HG03039 (cell line): Measurements from ENCODE around the gene ANAPC2.

ENCODE experiments used
- ATAC-seq: cut with Tn5 transposase; IDR thresholded peaks from one replicate; pipeline ENCODE4 v1.9.1; 2021; ENCODE audit warnings: mild to moderate bottlenecking, moderate library complexity; ENCODE audit not compliant: unreplicated experiment

ANAPC2 gene

DNA sequence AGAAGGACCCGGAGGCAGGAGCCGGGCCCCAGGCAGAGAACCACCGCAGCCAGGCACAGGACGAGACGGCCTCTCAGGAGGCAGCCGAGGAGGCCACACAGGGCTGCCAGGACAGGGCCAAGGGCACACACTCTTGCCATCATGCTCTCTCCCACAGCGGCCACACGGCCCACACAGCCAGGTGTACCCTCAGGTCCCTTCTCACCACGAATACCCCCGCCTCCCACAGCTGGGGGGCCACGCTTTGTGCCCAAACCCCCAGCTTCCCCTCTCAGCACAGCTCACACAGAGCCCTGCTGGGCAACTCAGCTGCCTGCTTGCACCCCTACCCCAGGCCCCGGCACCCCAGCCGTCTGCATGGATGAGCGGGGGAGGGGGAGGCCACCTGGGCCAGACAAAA is 5.4 kb upstream of the ANAPC2 start:
- no peak for ATAC-seq

DNA sequence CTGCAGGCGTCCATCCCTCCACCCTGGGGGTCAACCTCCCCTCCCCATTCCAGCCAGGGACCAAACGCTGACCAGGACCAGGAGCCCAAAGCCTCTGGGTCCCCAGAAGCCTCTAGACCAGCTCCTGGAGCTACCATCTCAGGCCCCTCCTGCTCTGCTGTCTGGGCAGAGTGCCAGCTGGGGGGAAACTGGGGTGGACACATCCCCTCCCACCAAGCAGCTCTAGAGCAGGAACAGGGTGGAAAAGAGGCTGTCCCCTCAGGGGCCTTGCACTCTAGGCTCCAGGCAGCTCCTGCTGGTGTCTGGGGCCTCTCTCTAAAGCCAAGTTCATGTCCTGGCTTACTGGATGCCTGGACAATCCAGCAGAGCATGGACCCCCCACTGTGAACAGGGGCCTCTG is 4.5 kb upstream of the ANAPC2 start:
- ATAC-seq = no peak

DNA sequence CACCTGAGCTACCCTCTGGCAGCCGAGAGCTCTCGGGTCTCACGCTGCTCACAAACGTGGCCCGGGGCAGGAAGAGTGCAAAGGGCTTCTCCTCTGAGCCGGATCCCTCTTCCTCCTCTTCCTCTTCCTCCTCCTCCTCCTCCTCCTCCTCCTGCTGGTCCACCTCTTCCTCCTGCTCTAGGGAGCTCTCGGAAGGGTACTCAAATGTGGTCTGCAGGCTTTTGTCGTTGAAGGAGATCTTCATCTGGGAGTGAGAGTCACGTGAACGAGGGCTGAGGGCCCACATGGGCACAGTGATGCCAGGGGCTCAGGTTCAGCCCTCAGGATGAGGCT is 4.1 kb upstream of the ANAPC2 start:
- ATAC-seq = no peak

DNA sequence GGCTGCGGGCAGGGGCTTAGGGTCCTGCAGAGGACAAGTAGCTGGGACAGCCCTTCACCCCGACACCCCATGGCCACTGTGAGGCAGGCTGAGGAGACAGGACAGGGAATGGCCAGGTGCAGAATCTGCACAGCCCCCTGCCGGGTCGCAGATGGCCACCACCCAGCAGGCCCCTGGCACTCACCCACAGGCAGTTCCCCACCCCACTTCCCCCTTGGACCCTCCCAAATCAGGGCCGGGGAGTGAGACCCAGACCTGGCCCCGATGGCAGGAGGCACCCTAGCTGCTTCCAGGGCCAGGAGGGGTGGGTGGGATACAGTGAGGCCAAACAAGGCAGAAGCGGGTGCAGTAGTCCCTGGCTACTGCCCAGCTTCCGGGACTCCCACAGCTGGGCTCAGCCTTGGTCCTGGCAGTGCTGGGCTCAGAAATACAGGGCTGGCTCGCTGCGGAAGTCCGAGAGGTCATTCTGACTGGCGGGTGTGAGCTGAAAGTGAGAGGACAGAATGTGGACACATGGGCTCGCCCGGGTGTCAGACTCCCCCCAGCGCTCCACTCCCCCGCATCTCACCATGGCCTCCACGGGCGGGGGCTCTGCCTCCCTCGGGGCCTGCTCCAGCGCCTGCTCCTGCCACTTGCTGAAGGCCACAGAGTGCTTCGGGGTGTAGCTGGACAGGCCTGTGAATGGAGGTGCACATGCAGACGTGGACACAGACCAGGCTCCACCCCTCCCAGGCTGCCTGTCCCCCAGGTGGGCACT is 3.5 kb upstream of the ANAPC2 start:
- ATAC-seq = no peak

DNA sequence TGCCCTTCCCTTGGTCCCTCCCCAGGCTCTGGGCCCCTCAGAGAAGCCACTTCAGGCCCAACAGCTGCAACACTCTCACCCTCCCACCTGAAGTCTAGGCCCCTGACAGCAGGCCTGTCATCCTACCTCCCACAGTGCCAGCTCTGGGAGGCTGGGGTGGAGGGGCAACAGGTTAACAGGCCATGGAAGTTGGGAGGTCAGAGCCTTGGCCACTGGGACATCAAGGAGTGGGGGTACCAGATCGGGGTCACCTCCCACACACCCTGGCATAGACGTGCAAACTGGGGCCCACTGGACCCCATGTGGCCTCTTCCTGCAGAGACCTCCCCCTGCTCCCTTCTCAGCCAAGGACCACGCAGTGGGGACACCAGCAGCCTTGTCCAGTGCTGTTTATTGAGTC is 2.9 kb upstream of the ANAPC2 start:
- no peak for ATAC-seq

DNA sequence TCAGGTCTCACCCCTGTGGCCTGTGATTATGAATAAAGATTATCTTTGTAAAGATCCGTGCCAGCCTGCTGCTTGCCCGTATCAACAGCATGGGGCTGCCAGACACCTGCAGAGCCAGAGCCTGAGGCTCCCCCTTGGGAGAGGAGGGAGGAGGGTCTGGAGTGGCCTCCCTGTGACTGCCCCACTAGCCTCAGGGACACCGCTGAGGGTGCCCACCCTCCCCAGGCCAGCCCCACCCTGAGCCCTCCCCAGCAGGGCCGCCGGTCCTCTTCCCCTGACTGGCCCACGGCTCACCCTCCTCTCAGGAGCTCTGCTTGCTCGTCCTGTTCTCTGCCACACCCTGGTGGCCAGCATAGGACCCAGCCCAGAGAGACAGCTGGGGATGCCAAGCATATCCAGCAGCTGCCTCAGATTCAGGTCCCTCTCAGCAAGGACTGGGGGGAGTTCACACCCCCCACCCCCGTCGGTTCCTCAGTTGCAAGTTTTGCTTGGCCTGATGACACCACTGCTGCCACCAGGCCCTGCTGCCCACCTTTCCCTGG is 2.0 kb upstream of the ANAPC2 start:
- ATAC-seq = no peak

DNA sequence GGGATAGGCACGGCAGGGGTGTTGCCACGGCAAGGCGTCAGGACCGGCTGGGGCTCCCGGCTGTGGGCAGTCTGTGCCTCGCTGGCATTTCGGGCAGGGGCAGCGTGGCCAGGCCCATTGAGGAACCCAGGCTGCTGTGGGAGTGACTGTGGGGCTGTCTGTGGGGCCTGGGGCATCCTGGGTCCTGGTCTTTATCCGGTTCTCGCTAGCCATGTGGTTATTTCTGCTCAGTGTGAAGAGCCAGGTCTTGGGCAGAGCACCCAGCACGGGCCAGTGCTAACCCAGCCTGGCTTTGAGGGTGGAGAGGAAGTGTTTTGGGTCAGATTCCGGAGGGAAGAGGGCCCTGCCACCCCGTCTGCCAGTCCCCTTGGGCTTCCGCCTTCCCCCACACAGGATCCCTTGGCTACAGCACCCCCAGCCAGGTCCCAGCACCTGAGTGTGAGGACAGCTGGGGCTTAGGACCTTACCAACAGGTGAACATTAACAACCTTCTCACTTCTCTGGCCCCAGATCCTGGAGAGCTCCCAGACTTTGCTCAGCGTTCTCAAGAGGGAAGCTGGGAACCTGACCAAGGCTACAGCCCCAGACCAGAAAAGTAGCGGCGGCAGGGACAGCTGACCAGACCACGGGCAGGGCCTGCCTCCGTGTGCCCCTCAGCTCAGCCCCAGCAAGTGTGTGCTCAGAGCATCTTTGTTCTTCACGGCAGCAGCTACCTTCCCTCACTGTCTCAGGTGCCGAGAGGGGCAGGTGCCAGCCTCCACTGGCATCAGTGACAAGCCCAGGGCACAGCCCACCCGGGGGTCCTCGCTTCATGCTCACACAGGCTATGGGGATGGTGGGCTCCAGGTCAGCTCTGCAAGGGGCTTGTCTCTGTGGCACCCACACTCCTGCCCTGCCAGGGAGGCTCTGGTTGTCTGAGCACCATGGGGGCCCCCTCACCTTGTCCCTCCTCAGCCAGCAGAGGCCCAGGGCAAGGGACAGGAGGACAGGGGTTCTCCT is 1.2 kb upstream of the ANAPC2 start:
- peak; percentile 2 for ATAC-seq

DNA sequence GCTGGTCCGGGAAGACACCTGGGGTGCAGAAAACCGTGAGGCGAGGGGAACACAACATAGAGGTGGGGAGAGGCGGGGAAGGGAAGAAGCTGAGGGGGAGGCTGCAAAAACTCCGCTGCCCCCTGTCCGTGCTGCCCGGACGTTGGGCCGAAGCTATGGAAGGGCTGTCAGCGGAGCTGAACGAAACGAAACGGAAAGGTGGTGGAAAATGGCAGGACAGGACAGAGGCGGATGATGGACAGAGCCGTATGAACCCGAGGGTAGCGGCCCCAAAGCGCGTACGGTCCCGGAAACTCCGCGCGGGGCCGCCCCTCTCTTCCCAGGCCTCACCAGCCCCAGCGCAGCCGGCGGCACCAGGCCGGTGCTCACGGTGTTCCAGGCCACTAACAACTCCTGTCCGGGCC is 272 bp downstream of the ANAPC2 start:
- no peak for ATAC-seq

DNA sequence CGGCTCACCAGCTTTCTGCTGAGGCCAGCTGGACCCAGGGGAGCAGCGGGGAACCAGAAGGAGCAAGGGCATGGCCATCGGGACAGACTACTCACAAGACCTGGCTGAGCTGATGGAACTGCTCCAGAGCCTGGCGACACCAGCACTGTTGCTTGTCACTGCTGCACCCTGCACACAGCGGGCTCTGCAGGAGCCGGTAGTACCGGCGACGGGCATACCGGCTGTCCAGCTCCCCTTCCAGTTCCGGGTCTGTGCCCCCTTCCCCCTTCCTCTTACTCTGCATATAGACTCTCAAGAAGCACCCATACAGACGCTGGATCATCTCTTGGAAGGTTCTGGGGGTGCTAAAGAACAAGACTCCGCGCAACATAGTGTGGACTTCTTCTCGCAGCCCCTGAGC is 974 bp downstream of the ANAPC2 start:
- ATAC-seq = no peak

DNA sequence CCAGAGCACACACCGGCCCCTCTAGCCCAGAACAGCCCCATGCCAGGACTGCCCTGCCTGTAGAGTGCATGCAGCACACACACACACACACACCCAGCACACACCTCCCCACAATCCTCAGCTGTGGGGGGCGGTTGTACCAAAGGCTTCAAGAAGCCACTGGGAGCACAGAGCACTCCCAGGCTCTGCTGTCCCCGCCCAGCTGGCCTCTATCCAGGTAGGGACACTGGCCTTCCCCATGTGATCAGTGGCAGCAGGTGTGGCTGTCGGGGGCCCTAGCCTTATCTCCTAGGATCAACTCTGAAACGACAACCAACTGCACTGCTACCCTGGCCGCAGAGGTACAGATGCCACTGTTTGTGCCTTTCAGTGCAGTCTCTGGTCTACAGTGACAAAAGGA is 2.0 kb downstream of the ANAPC2 start:
- no peak for ATAC-seq

DNA sequence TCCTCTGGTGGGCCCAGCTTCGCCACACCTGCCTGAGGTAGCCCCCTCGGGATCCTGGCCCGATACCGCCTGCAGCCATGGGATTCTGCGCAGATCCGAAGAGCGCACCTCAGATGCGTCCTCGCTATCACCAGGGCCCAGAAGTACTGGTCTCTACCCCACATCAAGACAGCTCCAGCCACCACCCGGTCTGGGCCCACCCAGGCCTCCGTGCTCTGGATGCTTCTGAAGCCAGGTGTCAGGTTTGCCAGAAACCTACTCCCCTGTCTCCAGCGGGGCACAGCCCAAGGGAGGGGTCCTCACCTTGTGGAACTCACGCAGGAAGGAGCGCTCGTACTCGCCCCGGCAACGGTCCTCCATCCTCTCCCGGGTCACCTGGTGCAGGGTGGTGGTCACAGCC is 2.4 kb downstream of the ANAPC2 start:
- ATAC-seq = no peak

DNA sequence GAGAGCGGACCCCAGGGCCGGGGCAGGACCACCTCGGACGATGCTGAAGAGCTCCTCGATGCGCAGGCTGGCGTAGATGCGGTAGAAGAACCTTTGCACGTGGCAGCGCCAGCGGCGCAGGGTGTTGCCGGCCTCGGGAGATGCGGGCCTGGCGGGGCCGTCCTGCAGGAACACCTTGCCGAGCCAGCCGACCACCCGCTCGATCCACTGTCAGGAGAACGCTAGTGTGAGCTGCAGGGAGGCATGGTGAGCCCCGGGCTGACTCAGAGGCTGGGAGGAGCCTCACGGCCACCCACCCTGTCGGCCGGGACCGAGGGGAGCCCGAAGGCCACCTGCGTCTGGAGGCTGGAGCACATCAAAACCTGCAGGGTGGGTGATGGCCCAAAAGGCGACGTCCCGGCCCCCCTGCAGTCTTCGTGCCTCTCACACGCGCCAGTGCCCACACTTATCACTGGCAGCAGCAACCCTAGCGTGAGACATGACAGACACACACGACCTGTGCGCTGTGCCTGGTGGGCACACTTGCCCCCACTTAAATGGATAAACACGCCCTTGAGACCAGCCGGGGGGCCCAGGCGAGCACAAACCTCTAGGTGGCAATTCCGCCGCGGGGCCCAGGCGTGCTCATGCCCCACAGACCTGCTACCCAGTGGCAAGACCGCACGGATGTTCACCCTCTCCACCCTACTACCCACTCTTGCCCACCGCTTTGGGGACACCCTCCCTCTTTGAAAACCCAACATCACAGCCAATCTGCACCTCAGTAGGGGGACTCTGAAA is 3.3 kb downstream of the ANAPC2 start:
- no peak for ATAC-seq

DNA sequence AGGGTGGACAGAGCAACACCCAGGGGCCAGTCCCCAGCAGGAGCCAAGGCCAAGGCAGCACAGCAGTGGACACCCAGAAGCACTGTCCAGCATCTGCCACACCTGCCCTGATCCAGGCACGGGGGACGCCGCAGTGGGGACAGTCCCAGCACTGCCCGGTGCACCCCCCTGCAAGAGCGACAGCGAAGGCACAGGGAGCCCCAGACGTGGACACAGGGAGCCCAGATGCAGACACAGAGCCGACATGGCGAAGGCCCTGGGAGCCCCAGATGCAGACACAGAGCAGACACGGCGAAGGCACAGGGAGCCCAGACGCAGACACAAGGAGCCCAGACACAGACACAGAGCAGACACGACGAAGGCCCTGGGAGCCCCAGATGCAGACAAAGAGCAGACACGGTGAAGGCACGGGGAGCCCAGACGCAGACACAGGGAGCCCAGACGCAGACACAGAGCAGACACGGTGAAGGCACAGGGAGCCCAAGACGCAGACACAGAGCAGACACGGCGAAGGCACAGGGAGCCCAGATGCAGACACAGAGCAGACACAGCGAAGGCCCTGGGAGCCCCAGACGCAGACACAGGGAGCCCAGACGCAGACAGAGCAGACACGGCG is 4.3 kb downstream of the ANAPC2 start:
- no peak for ATAC-seq

DNA sequence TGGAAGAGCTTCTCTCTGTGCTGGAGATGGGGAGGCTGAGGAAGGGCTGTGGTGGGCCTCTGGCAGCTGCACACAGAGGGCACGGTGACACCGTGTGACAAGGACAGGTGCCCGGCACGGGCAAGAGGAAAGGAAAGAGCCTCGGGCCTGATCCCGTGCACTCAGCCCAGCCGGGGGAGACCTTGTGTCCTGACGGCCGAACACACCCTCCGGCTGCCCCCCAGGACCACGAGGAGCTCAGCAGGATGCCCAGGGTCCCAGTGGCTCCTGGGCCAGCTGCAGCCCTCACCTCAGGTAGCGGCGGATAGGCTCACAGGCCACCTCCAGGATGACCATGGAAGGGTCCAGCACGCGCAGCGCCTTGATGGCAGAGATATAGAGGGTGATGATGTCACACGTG is 5.5 kb downstream of the ANAPC2 start:
- no peak for ATAC-seq

DNA sequence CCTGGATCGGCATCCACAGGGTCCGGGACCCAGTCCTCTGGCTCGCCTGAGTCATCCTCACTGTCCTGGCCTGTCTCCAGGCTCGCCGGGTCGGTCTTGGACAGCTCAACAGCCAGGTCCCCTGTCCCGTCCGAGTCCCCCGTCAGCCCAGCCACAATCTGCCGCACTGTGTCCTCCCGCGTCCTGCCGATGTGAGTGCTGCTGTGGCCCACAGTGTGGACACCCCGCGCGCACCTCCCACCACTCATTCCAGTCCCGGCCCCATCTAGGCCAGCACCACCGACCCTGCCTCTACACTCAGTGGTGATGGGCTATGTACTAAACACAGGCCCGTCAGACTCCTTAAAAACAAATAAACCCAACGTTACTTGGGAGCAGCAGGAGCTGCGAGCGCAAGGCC is 6.7 kb downstream of the ANAPC2 start:
- ATAC-seq = no peak

DNA sequence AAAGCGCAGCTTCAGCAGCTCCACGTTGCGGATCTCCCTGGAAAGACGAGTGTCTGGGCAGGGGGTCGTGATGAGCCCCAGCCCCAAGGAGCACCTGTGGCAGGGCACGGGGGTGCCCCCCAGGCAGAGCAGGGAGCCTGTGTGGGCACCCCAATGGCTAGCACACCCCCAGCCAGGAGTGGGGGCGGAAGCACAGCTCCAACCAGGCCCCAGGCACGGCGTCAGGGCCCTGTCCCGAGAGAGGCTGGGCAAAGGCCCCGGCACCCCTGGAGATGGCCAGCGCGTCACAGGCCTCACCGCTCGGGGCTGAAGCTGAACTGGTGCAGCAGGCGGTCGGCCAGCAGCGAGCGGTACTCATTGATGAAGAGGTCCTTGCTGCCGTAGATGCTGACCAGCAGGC is 7.9 kb downstream of the ANAPC2 start:
- no peak for ATAC-seq

DNA sequence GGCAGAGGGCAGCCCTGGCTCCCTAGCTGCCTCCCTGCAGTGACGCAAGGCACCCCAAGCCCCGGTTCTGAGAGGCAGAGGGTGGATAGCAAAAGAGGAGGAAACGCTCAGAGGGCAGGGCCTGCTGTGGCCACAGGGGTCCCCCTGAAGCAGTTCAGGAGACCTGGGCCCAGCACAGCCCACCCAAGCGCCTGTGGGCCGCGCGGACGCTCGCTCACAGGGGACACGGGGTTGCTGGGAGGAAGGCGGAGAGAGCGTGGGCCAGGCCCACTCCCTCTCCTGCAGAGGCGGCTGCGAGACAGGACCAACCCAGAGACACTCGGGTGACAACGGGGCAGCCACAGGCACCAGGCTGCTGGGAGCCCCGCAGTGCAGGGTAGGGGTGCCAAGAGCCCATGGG is 8.6 kb downstream of the ANAPC2 start:
- no peak for ATAC-seq

DNA sequence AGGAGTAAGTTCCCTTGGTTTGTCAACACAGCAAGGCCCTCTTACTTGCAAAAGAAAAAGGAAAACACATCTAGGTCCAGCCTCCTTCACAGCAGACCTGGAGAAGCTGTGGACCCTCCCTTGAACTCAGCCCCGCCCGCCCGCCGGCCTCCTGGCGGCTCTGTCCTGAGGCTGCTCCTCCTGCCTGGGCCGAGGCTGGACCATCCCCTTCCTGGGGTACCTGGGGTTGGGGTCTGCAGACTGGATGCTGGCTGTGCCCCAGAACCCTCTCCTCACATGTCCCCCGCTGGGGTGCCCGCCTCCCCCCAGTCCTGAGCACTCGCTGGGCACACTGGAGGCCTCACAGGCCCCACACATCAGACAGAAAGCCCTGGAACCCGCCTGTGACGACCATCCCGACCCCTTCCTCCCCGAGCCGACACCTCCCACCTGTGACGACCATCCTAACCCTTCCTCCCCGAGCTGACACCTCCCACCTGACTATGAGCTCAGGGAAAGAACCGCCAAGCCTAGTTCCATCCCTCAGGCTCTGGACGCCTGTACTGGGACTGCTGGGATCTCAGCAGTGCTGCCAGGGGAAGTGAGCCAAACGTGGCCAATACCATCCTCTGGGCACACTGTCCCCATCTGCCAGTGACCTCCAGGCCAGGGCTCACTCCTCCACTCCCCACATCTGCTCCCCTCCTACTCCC is 9.3 kb downstream of the ANAPC2 start:
- no peak for ATAC-seq

DNA sequence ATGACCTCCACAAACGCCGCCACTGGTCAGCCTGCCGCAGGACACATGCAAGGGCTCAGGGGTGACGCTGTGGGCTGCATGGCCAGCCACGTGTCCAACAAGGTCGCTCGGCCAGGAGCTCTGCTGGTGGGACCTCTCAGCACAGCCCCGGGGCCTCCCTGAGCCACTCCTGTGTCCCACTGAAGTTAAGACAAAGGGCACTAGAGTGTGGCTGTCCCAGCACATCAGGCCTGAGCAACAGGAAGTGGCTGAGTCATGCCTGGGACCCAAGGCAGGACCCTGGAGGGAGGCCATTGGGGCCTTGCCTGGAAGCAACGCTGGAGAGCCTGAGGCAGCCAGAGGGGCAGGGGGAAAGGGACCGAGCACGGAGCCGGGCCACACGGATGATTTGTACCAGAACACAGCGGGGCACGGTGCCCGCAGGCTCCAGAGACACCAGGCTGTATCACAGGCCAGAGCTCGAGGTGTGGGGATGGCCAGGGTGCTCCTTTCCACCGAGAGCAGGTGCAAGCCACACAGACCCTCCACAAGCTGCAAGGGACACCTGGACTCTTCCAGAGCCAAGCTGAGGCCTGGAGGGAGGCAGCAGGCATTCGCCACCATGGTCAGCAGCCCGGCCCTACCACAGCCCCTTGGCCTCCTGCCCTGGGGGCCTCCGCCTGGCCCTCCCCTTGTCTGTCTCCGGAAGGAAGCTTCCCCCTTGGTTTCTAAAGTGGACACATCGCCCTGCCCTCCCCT is 10.0 kb downstream of the ANAPC2 start:
- no peak for ATAC-seq
